Esophagus muscularis mucosa (tissue), 4 donors: ENCODE measurements around the gene SESTD1. TPM values are rescaled to one million over a fixed set of nuclear protein-coding genes. Genes with fewer than 3 reads are reported as not detected.

Source experiments
- DNase-seq: peaks from one replicate; pipeline ENCODE4 v3.0.0-alpha.2; 2017; ENCODE audit errors: extremely low spot score
- H3K27ac ChIP-seq, 4 donors: fragments of 200-600 bp; sonication (generic); replicated peaks in 1 of 4; 1 replicate in 3 of 4; 2 replicates in 1 of 4; pipeline ENCODE4 v1.5.1; 2016 to 2019; ENCODE audit warnings: mild to moderate bottlenecking in 1 of 4
- H3K27me3 ChIP-seq, 4 donors: fragments of 200-600 bp; sonication (generic); one replicate each; pipeline versions ENCODE4 v1.5.1 to v1.6.0; 2016 to 2019
- H3K36me3 ChIP-seq, 4 donors: fragments of 200-600 bp; sonication (generic); one replicate each; pipeline ENCODE4 v1.5.1; 2016 to 2019
- H3K4me1 ChIP-seq, 4 donors: fragments of 200-600 bp; sonication (generic); one replicate each; pipeline ENCODE4 v1.5.1; 2016 to 2019
- H3K4me3 ChIP-seq, 4 donors: fragments of 200-600 bp; sonication (generic); 1 replicate in 2 of 4; 2 replicates in 2 of 4; pipeline ENCODE4 v1.5.1; 2016 to 2019; ENCODE audit warnings: mild to moderate bottlenecking in 4 of 4, moderate library complexity in 1 of 4
- H3K9me3 ChIP-seq, 4 donors: fragments of 200-600 bp; sonication (generic); 1 replicate in 3 of 4; 2 replicates in 1 of 4; pipeline ENCODE4 v1.5.1; 2016 to 2019
- EP300 ChIP-seq: sonication (generic); formaldehyde crosslinking; IDR thresholded peaks from one replicate; pipeline ENCODE4 v1.6.1; 2017; ENCODE audit warnings: antibody characterized with exemption
- POLR2A ChIP-seq: fragments of 450-650 bp; IDR thresholded peaks from one replicate; pipeline ENCODE4 v1.6.1; 2017; ENCODE audit warnings: antibody characterized with exemption, moderate library complexity, mild to moderate bottlenecking, low read depth
- POLR2AphosphoS5 ChIP-seq, 2 donors: sonication (generic); formaldehyde crosslinking; IDR thresholded peaks; one replicate each; pipeline ENCODE4 v1.6.1; 2017; ENCODE audit warnings: antibody characterized with exemption in 2 of 2
- WGBS: methylation state at CpG from one replicate; pipeline ENCODE4 v1.1.5; 2018; 5-methylcytosine and 5-hydroxymethylcytosine counted together
- intact Hi-C: fragments of 100-400 bp; cut with DNase I; formaldehyde crosslinking; loops from one replicate; pipeline ENCODE4 v1.15.1; 2023
- total RNA-seq, 4 donors: library from RNA; depleted of rRNA; stranded (reverse); fragments of >200 nt; gene quantifications; one replicate each; pipeline versions ENCODE4 v1.1.0 to v1.2.1, GENCODE V29; 2016
- TF ChIP-seq, protein P1 (sequence below), 3 experiments: fragments of 200-600 bp in 2 of 3; fragments of 450-650 bp in 1 of 3; sonication (generic) in 2 of 3; IDR thresholded peaks; one replicate each; pipeline ENCODE4 v1.5.1; 2017 to 2019; ENCODE audit warnings: antibody characterized with exemption in 3 of 3, mild to moderate bottlenecking in 2 of 3, moderate library complexity in 1 of 3

Gene SESTD1
- total RNA-seq, 4 donors from 2014 or later, result 48.9 to 57.3 (median 53.3) TPM

DNA sequence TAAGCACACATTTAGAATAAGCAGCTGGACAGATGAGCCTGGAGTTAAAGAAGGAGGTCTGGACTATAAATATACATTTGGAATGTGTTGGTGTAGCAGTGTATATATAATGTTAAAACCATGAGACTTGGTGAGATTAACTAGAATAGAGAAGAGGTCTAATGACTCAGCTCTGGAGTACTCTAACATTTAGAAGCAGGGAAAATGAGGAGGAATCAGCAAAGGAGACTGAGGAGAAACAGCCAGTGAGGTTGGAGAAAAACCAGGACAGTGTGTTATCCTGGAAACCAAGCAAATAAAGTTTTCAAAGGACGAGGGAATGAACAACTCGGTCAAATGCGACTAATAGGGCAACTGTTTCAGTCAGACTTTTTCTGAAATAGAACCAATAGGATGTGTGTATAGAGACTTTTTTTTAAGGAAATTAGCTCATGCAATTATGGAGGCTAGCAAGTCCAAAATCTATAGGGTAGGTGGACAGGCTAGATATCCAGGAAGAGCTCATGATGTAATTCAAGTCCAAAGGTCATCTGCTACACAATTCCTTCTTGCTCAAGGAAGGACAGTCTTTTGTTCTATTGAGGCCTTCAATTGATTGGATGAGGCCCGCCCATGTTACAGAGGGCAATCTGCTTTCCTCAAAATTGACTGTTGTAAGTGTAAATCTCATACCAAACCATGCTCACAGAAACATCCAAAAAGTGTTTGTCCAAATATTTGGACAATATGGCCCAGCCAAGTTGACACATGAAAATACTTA lies 10.8 kb upstream of the SESTD1 start:
- H3K27ac ChIP-seq, result peak overlapping the region; percentile 3 to 42 (median 40)
- 46% methylated on average over 4 of the region's 4 CpGs for WGBS

DNA sequence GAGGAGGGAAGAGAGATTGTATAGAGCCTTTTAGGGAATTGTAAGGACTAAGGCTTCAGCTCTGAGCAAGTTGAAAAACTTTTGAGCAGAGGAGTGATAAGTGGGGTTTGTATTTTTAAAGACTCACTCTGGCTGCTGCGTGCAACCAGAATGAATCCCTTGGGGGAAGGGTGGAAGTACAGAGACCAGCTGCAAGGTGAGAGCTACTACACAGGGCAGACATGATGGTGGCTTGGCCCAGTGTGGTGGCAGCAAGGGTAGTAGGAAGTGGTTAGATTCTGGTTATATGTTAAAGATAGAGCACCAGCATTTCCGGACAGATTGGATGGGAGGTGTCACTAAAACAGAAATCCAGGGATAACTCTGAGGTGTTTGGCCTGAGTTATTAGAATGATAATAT lies 10.1 kb upstream of the SESTD1 start:
- H3K9me3 ChIP-seq, result no peaks in the 10 kb centered on the region
- H3K4me1 ChIP-seq, result peaks cover 9 to 47% (median 35%) of the 10 kb centered on the region in 4 donors
- TF ChIP-seq POLR2AphosphoS5 (IDR thresholded peaks at IDR 0.05) (no peak), POLR2A (no peak), EP300 (no peak)
- TF ChIP-seq, protein P1, sequence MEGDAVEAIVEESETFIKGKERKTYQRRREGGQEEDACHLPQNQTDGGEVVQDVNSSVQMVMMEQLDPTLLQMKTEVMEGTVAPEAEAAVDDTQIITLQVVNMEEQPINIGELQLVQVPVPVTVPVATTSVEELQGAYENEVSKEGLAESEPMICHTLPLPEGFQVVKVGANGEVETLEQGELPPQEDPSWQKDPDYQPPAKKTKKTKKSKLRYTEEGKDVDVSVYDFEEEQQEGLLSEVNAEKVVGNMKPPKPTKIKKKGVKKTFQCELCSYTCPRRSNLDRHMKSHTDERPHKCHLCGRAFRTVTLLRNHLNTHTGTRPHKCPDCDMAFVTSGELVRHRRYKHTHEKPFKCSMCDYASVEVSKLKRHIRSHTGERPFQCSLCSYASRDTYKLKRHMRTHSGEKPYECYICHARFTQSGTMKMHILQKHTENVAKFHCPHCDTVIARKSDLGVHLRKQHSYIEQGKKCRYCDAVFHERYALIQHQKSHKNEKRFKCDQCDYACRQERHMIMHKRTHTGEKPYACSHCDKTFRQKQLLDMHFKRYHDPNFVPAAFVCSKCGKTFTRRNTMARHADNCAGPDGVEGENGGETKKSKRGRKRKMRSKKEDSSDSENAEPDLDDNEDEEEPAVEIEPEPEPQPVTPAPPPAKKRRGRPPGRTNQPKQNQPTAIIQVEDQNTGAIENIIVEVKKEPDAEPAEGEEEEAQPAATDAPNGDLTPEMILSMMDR (IDR thresholded peaks at IDR 0.05), result no peak
- 52% methylated on average over 2 of the region's 2 CpGs for WGBS
- H3K4me3 ChIP-seq, result no peak overlapping the region
- no peaks in the 10 kb centered on the region for H3K36me3 ChIP-seq
- intact Hi-C loops, result loop anchor here (5.0 kb wide), 1 partner anchor 63 kb away; no protein-coding TSS in a partner anchor
- peak overlapping the region; percentile 3 to 42 (median 40) for H3K27ac ChIP-seq
- no peaks in the 10 kb centered on the region for H3K27me3 ChIP-seq
- DNase-seq, result no peak

More for the DNA sequence above, 10.8 kb upstream of the SESTD1 start:
- H3K4me3 ChIP-seq, result no peak overlapping the region
- no peak for DNase-seq
- no peaks in the 10 kb centered on the region for H3K9me3 ChIP-seq
- no peaks in the 10 kb centered on the region for H3K36me3 ChIP-seq
- peaks cover 9 to 47% (median 35%) of the 10 kb centered on the region in 4 donors for H3K4me1 ChIP-seq
- intact Hi-C loops, result no loop called here
- TF ChIP-seq POLR2AphosphoS5 (IDR thresholded peaks at IDR 0.05), result no peak
- TF ChIP-seq EP300, result no peak
- TF ChIP-seq POLR2A, result no peak
- TF ChIP-seq, protein P1 (IDR thresholded peaks at IDR 0.05), result no peak
- H3K27me3 ChIP-seq, result no peaks in the 10 kb centered on the region

DNA sequence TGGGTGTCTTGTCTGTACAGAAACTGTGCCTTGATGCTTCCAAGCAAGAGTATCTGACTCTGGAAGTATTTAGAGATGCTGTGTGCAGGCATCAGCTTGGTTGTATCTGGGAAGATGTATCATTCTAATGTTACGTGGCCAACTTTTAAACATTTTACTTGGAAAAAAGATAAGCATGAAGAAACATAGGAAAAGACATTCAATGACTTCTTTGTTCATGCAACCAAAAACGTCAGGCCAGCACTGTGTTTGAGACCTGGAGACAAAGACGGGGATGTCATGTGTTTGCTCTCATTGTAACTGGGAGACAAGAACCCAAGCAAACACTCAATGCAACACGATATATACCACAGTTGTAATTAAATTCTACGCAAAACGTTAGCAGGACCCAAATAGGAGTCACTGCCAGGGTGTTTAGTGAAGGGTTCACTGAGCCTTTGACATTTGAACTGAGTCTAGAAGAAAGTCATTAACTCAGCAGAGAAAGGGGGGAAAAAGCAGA lies 8.9 kb upstream of the SESTD1 start:
- 67% methylated on average over 6 of the region's 6 CpGs for WGBS
- no peak overlapping the region for H3K4me3 ChIP-seq
- TF ChIP-seq POLR2AphosphoS5 (IDR thresholded peaks at IDR 0.05) (no peak), EP300 (no peak)
- no peaks in the 10 kb centered on the region for H3K9me3 ChIP-seq
- H3K36me3 ChIP-seq, result no peaks in the 10 kb centered on the region
- peak overlapping the region in 3 of 4 donors; percentile 65 to 67 (median 66) for H3K27ac ChIP-seq
- intact Hi-C loops, result loop anchor here (5.0 kb wide), 1 partner anchor 64 kb away; no protein-coding TSS in a partner anchor
- peaks cover 9 to 47% (median 35%) of the 10 kb centered on the region in 4 donors for H3K4me1 ChIP-seq
- no peak for DNase-seq
- no peaks in the 10 kb centered on the region for H3K27me3 ChIP-seq

- intact Hi-C loops, result loop anchor here (5.0 kb wide), 1 partner anchor 65 kb away; no protein-coding TSS in a partner anchor
- H3K9me3 ChIP-seq, result no peaks in the 10 kb centered on the region
- WGBS, result 65% methylated on average over 5 of the region's 5 CpGs
- H3K27ac ChIP-seq, result peak overlapping the region; percentile 56 to 69 (median 66)
- H3K27me3 ChIP-seq, result no peaks in the 10 kb centered on the region
- no peaks in the 10 kb centered on the region for H3K36me3 ChIP-seq
- no peak for DNase-seq
- H3K4me3 ChIP-seq, result no peak overlapping the region
- H3K4me1 ChIP-seq, result peaks cover 9 to 47% (median 37%) of the 10 kb centered on the region in 4 donors
- TF ChIP-seq, protein P1 (IDR thresholded peaks at IDR 0.05), result no peak
- TF ChIP-seq POLR2AphosphoS5 (IDR thresholded peaks at IDR 0.05), result peak in 1 of 2 donors; percentile 25
Observed at GRCh38 chr2:179272406-179273192, 8.0 kb upstream of the SESTD1 start.

GRCh38 chr2:179270689-179271088 lies 6.1 kb upstream of the SESTD1 start:
- intact Hi-C loops, result loop anchor here (5.0 kb wide), 1 partner anchor 67 kb away; no protein-coding TSS in a partner anchor
- H3K4me1 ChIP-seq, result peaks cover 9 to 40% (median 34%) of the 10 kb centered on the region in 4 donors

More at GRCh38 chr2:179270689-179271088, 6.1 kb upstream of the SESTD1 start:
- Histone ChIP-seq H3K27ac (peak overlapping the region in 1 of 4 donors; percentile 14), H3K36me3 (no peaks in the 10 kb centered on the region), H3K27me3 (no peaks in the 10 kb centered on the region), H3K9me3 (no peaks in the 10 kb centered on the region), H3K4me3 (no peak overlapping the region)
- no peak for DNase-seq
- no peak for TF ChIP-seq POLR2AphosphoS5 (IDR thresholded peaks at IDR 0.05)
- TF ChIP-seq, protein P1 (IDR thresholded peaks at IDR 0.05), result no peak
- no peak for TF ChIP-seq EP300
- TF ChIP-seq POLR2A, result no peak
- 91% methylated on average over 2 of the region's 2 CpGs for WGBS
